Measurements from ENCODE around the gene OTOG. TPM values are rescaled to one million over a fixed set of nuclear protein-coding genes. Genes with fewer than 3 reads are reported as not detected.

Gene OTOG
- total RNA-seq, 2 donors from 2014 or later, result not detected

GRCh38 chr11:17526326-17526725 is 20.7 kb upstream of the OTOG start:
- no peaks in the 10 kb centered on the region for H3K4me1 Mint-ChIP-seq
- H3K4me3 Mint-ChIP-seq, result no peak overlapping the region
- peaks cover 3% of the 10 kb centered on the region for H3K36me3 Mint-ChIP-seq (ENCODE audit: low read depth)
- H3K9me3 ChIP-seq (ENCODE audit: control insufficient read depth, low read length, poor library complexity, severe bottlenecking), result no peaks in the 10 kb centered on the region
- peaks cover 21% of the 10 kb centered on the region for H3K27me3 Mint-ChIP-seq
- H3K27ac Mint-ChIP-seq, result no peak overlapping the region
- ATAC-seq (no peak), DNase-seq (no peak)

GRCh38 chr11:17526931-17527627 is 20.0 kb upstream of the OTOG start:
- DNase-seq (no peak), ATAC-seq (no peak)
- no peaks in the 10 kb centered on the region for H3K9me3 ChIP-seq (ENCODE audit: control insufficient read depth, low read length, poor library complexity, severe bottlenecking)
- Mint-ChIP-seq H3K4me1 (no peaks in the 10 kb centered on the region), H3K27ac (no peak overlapping the region), H3K4me3 (no peak overlapping the region), H3K27me3 (peaks cover 24% of the 10 kb centered on the region), H3K36me3 (ENCODE audit: low read depth) (peaks cover 3% of the 10 kb centered on the region)

DNA sequence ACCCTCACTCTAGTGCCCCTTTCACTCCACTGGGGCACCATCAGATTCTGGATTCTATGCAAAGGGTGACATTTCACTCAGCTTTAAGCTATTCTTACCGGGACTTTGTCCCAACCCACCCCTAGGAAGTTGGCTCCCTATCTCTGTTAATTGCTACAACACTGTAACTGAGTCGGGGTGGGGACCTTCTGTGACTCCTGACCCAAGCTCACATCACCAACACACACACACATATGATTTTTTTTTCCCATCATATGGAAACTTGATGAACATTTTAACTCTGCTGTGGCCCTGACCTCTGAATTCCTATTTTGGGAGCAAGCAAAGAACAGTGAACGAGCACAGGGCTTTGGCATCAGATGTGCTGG is 19.4 kb upstream of the OTOG start:
- H3K27me3 Mint-ChIP-seq, result peaks cover 29% of the 10 kb centered on the region
- H3K9me3 ChIP-seq (ENCODE audit: control insufficient read depth, low read length, poor library complexity, severe bottlenecking), result no peaks in the 10 kb centered on the region
- DNase-seq (no peak), ATAC-seq (no peak)
- H3K27ac Mint-ChIP-seq, result no peak overlapping the region
- no peaks in the 10 kb centered on the region for H3K4me1 Mint-ChIP-seq
- peaks cover 3% of the 10 kb centered on the region for H3K36me3 Mint-ChIP-seq (ENCODE audit: low read depth)
- H3K4me3 Mint-ChIP-seq, result no peak overlapping the region

DNA sequence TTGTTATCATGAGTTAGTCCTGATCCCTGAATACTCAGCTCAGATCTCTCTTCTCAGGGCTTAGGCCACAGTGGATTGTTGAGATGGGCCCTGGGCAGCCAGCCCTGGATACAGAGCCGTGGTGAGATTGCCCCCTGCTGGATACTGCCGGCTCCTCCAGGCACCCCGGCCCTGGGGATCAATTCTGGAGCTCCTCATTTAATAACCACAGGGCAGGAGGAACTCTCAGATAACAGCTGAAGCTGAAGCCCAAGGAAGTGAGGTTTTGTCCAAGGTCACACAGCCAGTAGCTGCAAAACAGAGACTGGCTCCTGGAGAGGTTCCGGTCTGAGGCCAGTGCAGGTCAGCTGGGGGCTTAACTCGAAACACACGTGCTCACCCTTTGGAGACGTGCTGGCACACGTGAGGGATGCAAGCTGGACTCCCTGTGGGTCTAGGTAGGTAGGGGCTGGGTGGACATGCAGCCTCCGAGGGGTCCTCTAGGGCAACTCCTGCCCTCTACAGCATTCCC is 18.8 kb upstream of the OTOG start:
- Mint-ChIP-seq H3K36me3 (ENCODE audit: low read depth) (peaks cover 3% of the 10 kb centered on the region), H3K27me3 (peaks cover 35% of the 10 kb centered on the region), H3K4me3 (no peak overlapping the region), H3K4me1 (no peaks in the 10 kb centered on the region), H3K27ac (no peak overlapping the region)
- ATAC-seq, result peak; percentile 69
- H3K9me3 ChIP-seq (ENCODE audit: control insufficient read depth, low read length, poor library complexity, severe bottlenecking), result no peaks in the 10 kb centered on the region
- DNase-seq, result peak in 2 of 3 donors; percentile 15 to 20

DNA sequence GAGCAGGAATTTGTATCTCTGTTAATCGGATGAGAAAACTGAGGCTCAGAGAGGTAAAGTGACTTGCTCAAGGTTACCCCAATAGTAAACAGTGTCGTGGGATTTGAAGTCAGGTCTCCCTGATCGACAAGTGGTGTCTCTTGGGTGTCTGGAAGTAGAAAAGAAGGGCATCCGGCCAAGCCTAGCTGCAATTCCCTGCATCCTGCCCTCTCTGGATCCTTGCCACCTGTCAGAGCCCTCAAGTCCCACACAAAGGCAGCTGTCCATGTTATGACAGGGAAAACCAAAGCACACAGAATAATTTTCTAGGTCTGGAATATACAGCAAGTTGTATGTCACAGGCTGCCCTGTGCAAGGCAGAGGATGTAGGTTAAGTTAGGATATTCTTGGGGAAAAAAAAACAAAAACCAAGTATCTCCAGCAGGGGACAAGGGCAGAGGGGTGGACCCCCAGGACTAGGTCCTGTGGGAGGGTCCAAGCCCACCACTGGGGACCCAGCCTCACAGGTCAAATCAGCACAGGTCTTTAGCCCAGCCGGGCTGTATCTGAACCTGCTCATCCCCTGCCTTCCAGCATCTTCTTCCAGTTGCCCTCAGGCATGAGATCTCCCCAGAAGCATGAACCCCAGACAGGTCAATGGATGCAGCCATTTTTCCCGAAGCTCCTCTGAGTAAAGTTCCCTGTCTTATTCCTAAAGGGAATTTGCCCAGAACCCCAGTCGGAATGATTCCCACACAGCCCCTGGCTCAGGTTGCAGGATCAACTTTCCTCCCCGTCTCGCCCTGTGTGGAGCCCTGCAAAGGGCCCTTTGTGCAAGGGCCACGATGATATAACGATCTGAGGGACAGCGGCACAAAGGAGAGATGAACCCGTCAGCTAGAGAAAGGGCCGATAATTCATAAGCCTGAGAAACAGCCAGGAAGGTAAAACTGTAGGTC is 17.9 kb upstream of the OTOG start:
- DNase-seq (no peak), ATAC-seq (no peak)
- H3K36me3 Mint-ChIP-seq (ENCODE audit: low read depth), result peaks cover 3% of the 10 kb centered on the region
- H3K27me3 Mint-ChIP-seq, result peaks cover 35% of the 10 kb centered on the region
- H3K27ac Mint-ChIP-seq, result no peak overlapping the region
- no peaks in the 10 kb centered on the region for H3K9me3 ChIP-seq (ENCODE audit: control insufficient read depth, low read length, poor library complexity, severe bottlenecking)
- H3K4me1 Mint-ChIP-seq, result no peaks in the 10 kb centered on the region
- no peak overlapping the region for H3K4me3 Mint-ChIP-seq

GRCh38 chr11:17529844-17530185 is 17.2 kb upstream of the OTOG start:
- DNase-seq (no peak), ATAC-seq (no peak)
- Mint-ChIP-seq H3K36me3 (ENCODE audit: low read depth) (peaks cover 3% of the 10 kb centered on the region), H3K27ac (no peak overlapping the region), H3K27me3 (peaks cover 35% of the 10 kb centered on the region), H3K4me3 (no peak overlapping the region), H3K4me1 (no peaks in the 10 kb centered on the region)
- no peaks in the 10 kb centered on the region for H3K9me3 ChIP-seq (ENCODE audit: control insufficient read depth, low read length, poor library complexity, severe bottlenecking)

- no peaks in the 10 kb centered on the region for H3K9me3 ChIP-seq (ENCODE audit: control insufficient read depth, low read length, poor library complexity, severe bottlenecking)
- peaks cover 39% of the 10 kb centered on the region for H3K27me3 Mint-ChIP-seq
- no peak overlapping the region for H3K27ac Mint-ChIP-seq
- DNase-seq (no peak), ATAC-seq (no peak)
- no peak overlapping the region for H3K4me3 Mint-ChIP-seq
- H3K4me1 Mint-ChIP-seq, result no peaks in the 10 kb centered on the region
- peaks cover 1% of the 10 kb centered on the region for H3K36me3 Mint-ChIP-seq (ENCODE audit: low read depth)
Measured at GRCh38 chr11:17531071-17531600, 15.9 kb upstream of the OTOG start.

DNA sequence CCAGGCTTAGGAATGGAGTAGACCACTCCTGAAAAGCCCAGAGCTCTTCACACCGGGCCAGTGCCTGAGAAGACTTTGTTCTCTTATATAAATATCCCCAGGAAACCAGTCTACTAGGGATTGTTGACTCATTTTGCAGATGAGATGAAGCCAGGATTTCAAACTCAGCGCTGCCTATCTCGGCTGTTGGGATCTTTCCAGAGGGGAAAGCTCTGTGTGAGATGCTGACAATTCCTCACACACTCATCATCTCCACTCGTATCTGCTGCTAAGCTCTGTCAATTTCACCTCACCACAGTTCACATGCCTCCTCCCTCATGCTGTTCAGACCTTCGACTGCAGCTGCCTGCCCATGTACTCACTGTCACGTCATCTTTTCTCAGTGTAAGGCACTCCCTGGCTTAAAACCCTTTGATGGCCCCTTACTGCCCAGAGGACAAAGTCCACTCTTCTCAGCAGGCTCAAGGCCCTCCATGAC is 15.4 kb upstream of the OTOG start:
- no peaks in the 10 kb centered on the region for H3K9me3 ChIP-seq (ENCODE audit: control insufficient read depth, low read length, poor library complexity, severe bottlenecking)
- Mint-ChIP-seq H3K27me3 (peaks cover 34% of the 10 kb centered on the region), H3K36me3 (ENCODE audit: low read depth) (no peaks in the 10 kb centered on the region), H3K4me3 (no peak overlapping the region), H3K27ac (no peak overlapping the region), H3K4me1 (no peaks in the 10 kb centered on the region)
- DNase-seq, result no peak
- no peak for ATAC-seq

DNA sequence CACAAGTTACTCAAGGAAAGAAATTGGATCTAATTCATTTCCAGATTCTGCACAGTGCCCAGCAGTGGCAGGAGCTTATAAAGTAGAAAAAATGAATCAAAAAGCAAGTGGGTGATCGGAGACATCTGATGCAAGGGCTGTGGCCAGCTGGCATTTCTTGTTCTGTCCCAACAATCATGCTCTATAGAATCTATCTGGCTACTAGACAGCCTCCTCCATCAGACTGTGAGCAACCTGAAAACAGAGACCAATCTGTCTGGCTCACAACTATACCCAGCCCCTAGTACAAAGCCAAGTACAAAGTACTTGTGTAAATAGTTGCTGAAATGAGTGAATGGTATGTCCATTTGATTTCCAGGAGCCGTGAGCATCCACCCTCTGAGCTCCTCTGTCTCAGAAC is 14.3 kb upstream of the OTOG start:
- no peak for DNase-seq
- H3K27me3 Mint-ChIP-seq, result peaks cover 34% of the 10 kb centered on the region

GRCh38 chr11:17533341-17533740 is 13.7 kb upstream of the OTOG start:
- Mint-ChIP-seq H3K4me1 (no peaks in the 10 kb centered on the region), H3K27me3 (peaks cover 32% of the 10 kb centered on the region), H3K27ac (no peak overlapping the region), H3K4me3 (no peak overlapping the region), H3K36me3 (ENCODE audit: low read depth) (no peaks in the 10 kb centered on the region)
- H3K9me3 ChIP-seq (ENCODE audit: control insufficient read depth, low read length, poor library complexity, severe bottlenecking), result no peaks in the 10 kb centered on the region
- ATAC-seq (no peak), DNase-seq (no peak)

More for the DNA sequence above, 14.3 kb upstream of the OTOG start:
- no peak for ATAC-seq
- Mint-ChIP-seq H3K4me1 (no peaks in the 10 kb centered on the region), H3K4me3 (no peak overlapping the region), H3K36me3 (ENCODE audit: low read depth) (no peaks in the 10 kb centered on the region), H3K27ac (no peak overlapping the region)
- H3K9me3 ChIP-seq (ENCODE audit: control insufficient read depth, low read length, poor library complexity, severe bottlenecking), result no peaks in the 10 kb centered on the region

DNA sequence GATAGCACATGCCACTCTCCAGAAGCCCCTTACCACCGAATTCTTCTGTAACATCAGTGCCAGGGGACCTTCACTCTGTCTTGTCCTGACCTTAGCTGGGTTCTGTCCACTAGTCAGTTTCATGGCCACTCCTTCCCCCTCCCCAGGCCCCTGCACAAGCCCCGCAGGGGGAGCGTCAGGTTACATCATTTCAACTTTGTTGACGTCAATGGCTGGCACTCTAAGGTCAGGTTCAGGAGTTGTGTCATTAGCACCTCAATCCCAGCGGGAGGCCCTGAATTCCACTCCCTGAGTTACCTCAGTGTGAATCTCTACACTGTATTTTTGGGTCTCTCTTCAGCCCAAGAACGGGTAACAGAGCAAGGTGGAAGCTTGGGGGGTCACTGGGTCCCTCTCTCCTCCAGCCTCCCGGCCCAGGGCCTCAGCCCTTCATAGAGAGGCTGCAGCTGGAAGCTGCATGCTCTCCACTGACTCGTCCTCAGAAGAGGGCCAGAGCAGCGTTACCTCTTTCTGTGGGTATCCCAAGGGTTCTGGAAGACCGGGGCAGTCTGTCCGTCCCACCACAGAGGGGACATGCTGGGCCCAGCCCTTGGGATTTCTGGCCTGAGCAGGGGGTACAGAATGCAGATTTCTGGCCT is 13.2 kb upstream of the OTOG start:
- DNase-seq (no peak), ATAC-seq (no peak)
- no peaks in the 10 kb centered on the region for H3K4me1 Mint-ChIP-seq
- no peaks in the 10 kb centered on the region for H3K36me3 Mint-ChIP-seq (ENCODE audit: low read depth)
- H3K27ac Mint-ChIP-seq, result no peak overlapping the region
- peaks cover 32% of the 10 kb centered on the region for H3K27me3 Mint-ChIP-seq
- H3K9me3 ChIP-seq (ENCODE audit: control insufficient read depth, low read length, poor library complexity, severe bottlenecking), result no peaks in the 10 kb centered on the region
- H3K4me3 Mint-ChIP-seq, result no peak overlapping the region

DNA sequence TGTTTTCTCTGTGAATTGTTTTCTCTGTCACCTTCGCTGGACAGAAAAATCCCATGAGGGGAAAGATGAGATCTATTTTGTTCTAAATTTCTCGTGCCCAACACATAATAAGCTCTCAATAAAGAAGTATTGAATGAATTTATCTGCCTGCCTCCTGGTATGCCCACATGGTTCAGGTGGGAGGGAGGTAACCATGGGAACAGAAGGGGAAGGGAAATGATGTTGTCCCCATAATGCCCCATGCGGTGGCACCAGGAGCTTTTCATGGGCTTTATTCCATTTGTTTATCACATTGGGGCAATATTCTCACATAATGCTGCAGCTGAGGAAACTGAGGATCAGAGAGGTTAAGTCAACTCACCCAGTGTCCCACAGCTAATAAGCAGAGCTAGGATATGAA is 11.6 kb upstream of the OTOG start:
- no peaks in the 10 kb centered on the region for H3K9me3 ChIP-seq (ENCODE audit: control insufficient read depth, low read length, poor library complexity, severe bottlenecking)
- Mint-ChIP-seq H3K36me3 (ENCODE audit: low read depth) (no peaks in the 10 kb centered on the region), H3K27ac (no peak overlapping the region), H3K4me1 (peaks cover 2% of the 10 kb centered on the region), H3K27me3 (peaks cover 36% of the 10 kb centered on the region), H3K4me3 (no peak overlapping the region)
- DNase-seq (no peak), ATAC-seq (no peak)

DNA sequence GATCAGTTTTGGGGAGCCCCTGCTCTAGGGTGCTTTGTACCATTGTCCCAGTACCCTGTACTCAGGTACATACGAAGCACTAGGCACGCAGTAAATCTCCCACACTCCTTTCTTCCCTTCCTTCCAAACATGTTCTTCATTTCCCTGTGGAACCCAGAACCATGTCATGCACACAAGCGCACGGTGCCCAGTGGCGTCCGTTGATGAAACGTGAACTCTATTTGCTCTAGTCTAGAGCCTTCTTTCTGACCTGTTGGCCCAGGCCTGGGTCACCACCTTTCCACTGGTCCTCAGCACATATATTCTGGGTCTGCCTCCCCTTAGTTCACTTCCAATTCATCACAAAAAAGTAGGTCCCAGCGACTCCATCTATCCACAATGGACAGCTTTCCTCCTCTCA is 9.8 kb upstream of the OTOG start:
- DNase-seq (no peak), ATAC-seq (no peak)
- H3K4me1 Mint-ChIP-seq, result peaks cover 2% of the 10 kb centered on the region
- no peak overlapping the region for H3K4me3 Mint-ChIP-seq
- H3K9me3 ChIP-seq (ENCODE audit: control insufficient read depth, low read length, poor library complexity, severe bottlenecking), result no peaks in the 10 kb centered on the region
- H3K27ac Mint-ChIP-seq, result no peak overlapping the region
- H3K36me3 Mint-ChIP-seq (ENCODE audit: low read depth), result peaks cover 4% of the 10 kb centered on the region
- H3K27me3 Mint-ChIP-seq, result peaks cover 45% of the 10 kb centered on the region

Measured in T-helper 17 cell (primary cell).